ENCODE results near the gene RPUSD1. TPM values are rescaled to one million over a fixed set of nuclear protein-coding genes. Genes with fewer than 3 reads are reported as not detected.
"Not testable (repeated sequence)": the region's sequence is repeated elsewhere in the genome, so short reads cannot be mapped to it uniquely, and the experiment has no call there.

Gene RPUSD1, protein sequence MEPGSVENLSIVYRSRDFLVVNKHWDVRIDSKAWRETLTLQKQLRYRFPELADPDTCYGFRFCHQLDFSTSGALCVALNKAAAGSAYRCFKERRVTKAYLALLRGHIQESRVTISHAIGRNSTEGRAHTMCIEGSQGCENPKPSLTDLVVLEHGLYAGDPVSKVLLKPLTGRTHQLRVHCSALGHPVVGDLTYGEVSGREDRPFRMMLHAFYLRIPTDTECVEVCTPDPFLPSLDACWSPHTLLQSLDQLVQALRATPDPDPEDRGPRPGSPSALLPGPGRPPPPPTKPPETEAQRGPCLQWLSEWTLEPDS
- total RNA-seq: 10 to 100 TPM; 12.1 to 13.5 TPM
- 10 to 100 TPM in 1 of 2 donors, 1 to 10 TPM in 1; 6.8 to 20.3 TPM for polyA plus RNA-seq
- long read RNA-seq, donor 1, transcript RPUSD1-208 (5 exons, 1,835 nt): minor isoform, 9 of 106 reads
- long read RNA-seq, donor 1, transcript RPUSD1-201 (6 exons, 2,050 nt): major isoform, 57 of 106 reads
- long read RNA-seq, donor 1, transcript RPUSD1-205 (6 exons, 940 nt): minor isoform, 13 of 106 reads
- long read RNA-seq, donor 1, partial matches to known transcripts: 3 of 106 reads
- long read RNA-seq, donor 1, other reads (novel, unspliced or antisense): 19 of 106 reads
- long read RNA-seq, donor 2, transcript RPUSD1-201 (6 exons, 2,050 nt): major isoform, 6 of 19 reads
- long read RNA-seq, donor 2, partial matches to known transcripts: 2 of 19 reads
- long read RNA-seq, donor 2, other reads (novel, unspliced or antisense): 9 of 19 reads

DNA sequence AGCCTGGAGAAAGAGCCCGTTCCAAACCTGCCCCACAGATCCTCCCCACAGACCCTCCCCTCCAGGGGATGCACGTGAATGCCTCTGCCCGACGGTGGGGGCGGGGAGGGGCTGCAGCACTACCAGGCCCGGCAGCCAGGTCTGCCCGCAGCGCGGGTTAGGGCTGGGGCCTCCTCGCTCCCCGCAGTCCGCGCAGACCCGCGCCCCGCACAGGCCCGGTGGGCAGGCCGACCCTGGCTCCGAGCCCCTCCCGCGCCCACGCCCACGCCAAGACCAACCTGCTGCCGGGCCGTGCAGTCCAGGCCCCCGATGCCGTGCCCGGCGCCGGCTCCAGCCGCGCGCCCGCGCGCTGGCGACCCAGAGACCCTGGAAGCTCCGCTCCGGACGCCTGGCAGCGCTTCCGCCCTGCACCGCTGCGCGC lies at the start of gene RPUSD1:
Gene RPUSD1 (minus strand): TSS at position 404 of the 421 bp plus-strand sequence. CDS start 644 bp downstream, outside the sequence.
- Histone ChIP-seq H3K27ac (ENCODE audit: low read depth in 1 of 2, low read length in 2 of 2) (no peak within 1 kb of the TSS), H3K9me3 (ENCODE audit: control insufficient read depth, low read length) (no peaks in the 10 kb centered on the region), H3K4me1 (ENCODE audit: control insufficient read depth in 1 of 2, insufficient read depth in 2 of 2, low read length in 2 of 2) (no peaks in the 10 kb centered on the region), H3K36me3 (ENCODE audit: control insufficient read depth in 1 of 2, insufficient read depth in 2 of 2, low read length in 1 of 2) (no peaks in the 10 kb centered on the region), H3K4me3 (ENCODE audit: low read length in 2 of 2) (peak within 1 kb of the TSS; percentile 46 to 70), H3K27me3 (ENCODE audit: control insufficient read depth in 1 of 2, insufficient read depth in 2 of 2, low read length in 1 of 2) (no peaks in the 10 kb centered on the region)
- DNase-seq (no peak), ATAC-seq (ENCODE audit: low FRiP score) (no peak)
- intact Hi-C loops (cut with DNase I): loop anchor here in 1 of 2 donors (5.0 kb wide), 1 partner anchor 76 kb away; no protein-coding TSS in a partner anchor
- 1 to 2% methylated on average over 10 to 45 of the region's 45 CpGs for WGBS, 2 donors

DNA sequence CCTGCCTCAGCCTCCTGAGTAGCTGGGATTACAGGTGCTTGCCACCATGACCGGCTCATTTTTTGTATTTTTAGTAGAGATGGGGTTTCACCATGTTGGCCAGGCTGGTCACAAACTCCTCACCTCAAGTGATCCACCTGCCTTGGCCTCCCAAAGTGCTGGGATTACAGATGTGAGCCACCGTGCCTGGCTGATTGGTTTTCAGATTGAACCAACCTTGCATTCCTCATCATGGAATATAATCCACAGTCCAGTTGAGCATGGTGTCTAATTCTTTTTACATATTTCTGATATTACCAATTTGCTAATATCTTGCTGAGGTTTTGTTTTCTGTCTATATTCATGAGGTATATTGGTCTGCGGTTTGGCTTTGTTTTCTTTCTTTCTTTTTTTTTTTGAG lies 48.6 kb upstream of the RPUSD1 start:
- H3K4me3 ChIP-seq (ENCODE audit: low read length in 2 of 2); H3K27ac ChIP-seq (ENCODE audit: low read depth in 1 of 2, low read length in 2 of 2); H3K27me3 ChIP-seq (ENCODE audit: control insufficient read depth in 1 of 2, insufficient read depth in 2 of 2, low read length in 1 of 2); H3K9me3 ChIP-seq (ENCODE audit: control insufficient read depth, low read length); H3K4me1 ChIP-seq (ENCODE audit: control insufficient read depth in 1 of 2, insufficient read depth in 2 of 2, low read length in 2 of 2); DNase-seq; intact Hi-C loops (cut with DNase I); H3K36me3 ChIP-seq (ENCODE audit: control insufficient read depth in 1 of 2, insufficient read depth in 2 of 2, low read length in 1 of 2); ATAC-seq (ENCODE audit: low FRiP score): not testable (repeated sequence)
- WGBS, 2 donors: 91 to 96% methylated on average over 3 of the region's 3 CpGs

DNA sequence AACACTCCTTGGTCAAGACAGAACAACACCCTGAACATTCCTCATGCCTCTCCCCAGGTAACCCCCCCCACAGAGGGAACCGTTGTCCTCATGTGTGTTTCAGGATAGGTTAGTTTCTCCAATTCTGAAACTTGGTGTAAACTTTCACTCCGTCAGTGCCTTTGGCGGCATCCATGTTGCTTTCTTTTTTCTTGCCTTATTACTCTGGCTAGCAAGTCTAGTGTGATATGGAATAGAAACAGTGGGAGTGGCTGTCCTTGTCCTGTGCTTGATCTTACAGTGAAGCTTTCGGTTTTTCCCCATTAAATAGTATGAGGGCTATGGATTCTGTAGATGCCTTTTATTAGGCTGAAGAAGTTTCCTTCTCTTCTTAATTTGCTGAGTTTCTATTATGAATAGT lies 48.0 kb upstream of the RPUSD1 start:
- WGBS, 2 donors: 90 to 95% methylated on average over 4 of the region's 4 CpGs
- intact Hi-C loops (cut with DNase I): no loop called here
- H3K4me3 ChIP-seq (ENCODE audit: low read length in 2 of 2): no peak overlapping the region
- ATAC-seq (ENCODE audit: low FRiP score): no peak
- H3K27me3 ChIP-seq (ENCODE audit: control insufficient read depth in 1 of 2, insufficient read depth in 2 of 2, low read length in 1 of 2): no peaks in the 10 kb centered on the region
- no peaks in the 10 kb centered on the region for H3K4me1 ChIP-seq (ENCODE audit: control insufficient read depth in 1 of 2, insufficient read depth in 2 of 2, low read length in 2 of 2)
- DNase-seq: no peak
- H3K9me3 ChIP-seq (ENCODE audit: control insufficient read depth, low read length): peaks cover 6% of the 10 kb centered on the region
- H3K27ac ChIP-seq (ENCODE audit: low read depth in 1 of 2, low read length in 2 of 2): no peak overlapping the region
- no peaks in the 10 kb centered on the region for H3K36me3 ChIP-seq (ENCODE audit: control insufficient read depth in 1 of 2, insufficient read depth in 2 of 2, low read length in 1 of 2)

DNA sequence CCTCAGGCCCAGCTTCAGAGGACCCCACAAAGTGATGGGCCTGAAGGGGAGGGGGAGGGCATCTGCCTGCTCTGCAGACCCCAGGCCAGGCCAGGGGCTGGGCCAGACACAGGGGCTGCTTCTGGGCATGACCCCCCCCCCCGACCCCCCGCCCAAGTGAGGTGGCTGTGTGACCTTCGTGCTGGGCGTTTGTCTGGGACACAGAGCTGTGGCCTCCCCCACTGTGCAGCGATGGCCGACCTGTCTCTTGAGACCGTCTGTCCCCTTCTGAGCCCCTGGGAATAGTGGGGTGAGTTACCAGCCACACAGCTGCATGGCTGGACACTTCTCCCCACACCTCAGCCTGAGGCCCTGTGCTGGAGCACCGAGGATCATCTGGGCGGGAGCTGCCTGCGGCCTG lies 47.2 kb upstream of the RPUSD1 start:
- Histone ChIP-seq H3K27me3 (ENCODE audit: control insufficient read depth in 1 of 2, insufficient read depth in 2 of 2, low read length in 1 of 2) (no peaks in the 10 kb centered on the region), H3K4me1 (ENCODE audit: control insufficient read depth in 1 of 2, insufficient read depth in 2 of 2, low read length in 2 of 2) (no peaks in the 10 kb centered on the region), H3K36me3 (ENCODE audit: control insufficient read depth in 1 of 2, insufficient read depth in 2 of 2, low read length in 1 of 2) (no peaks in the 10 kb centered on the region), H3K9me3 (ENCODE audit: control insufficient read depth, low read length) (peaks cover 6% of the 10 kb centered on the region), H3K4me3 (ENCODE audit: low read length in 2 of 2) (no peak overlapping the region), H3K27ac (ENCODE audit: low read depth in 1 of 2, low read length in 2 of 2) (no peak overlapping the region)
- 93 to 95% methylated on average over 6 to 10 of the region's 10 CpGs for WGBS, 2 donors
- ATAC-seq (ENCODE audit: low FRiP score) (no peak), DNase-seq (no peak)
- intact Hi-C loops (cut with DNase I): no loop called here

DNA sequence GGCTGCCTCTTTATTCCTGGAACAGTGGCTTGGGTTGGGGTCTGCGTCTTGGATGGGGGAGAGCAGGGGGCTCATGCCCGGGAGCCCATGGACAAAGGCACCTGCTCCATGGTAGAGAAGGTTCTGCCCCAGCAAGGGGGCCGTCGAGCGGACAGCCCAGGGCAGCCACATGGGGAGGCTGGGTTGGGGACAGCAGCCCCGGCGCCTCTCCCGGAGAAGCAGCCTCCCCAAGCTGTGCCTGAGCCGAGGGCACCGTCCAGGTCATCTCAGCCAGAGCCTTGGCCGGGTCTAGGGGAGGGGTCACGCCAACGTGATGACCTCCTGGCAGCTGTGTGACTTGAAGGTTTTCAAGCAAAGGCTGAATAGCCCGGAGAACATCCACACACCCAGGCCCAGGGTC lies 45.2 kb upstream of the RPUSD1 start:
- Histone ChIP-seq H3K9me3 (ENCODE audit: control insufficient read depth, low read length) (peaks cover 6% of the 10 kb centered on the region), H3K4me3 (ENCODE audit: low read length in 2 of 2) (no peak overlapping the region), H3K4me1 (ENCODE audit: control insufficient read depth in 1 of 2, insufficient read depth in 2 of 2, low read length in 2 of 2) (no peaks in the 10 kb centered on the region), H3K36me3 (ENCODE audit: control insufficient read depth in 1 of 2, insufficient read depth in 2 of 2, low read length in 1 of 2) (no peaks in the 10 kb centered on the region), H3K27ac (ENCODE audit: low read depth in 1 of 2, low read length in 2 of 2) (no peak overlapping the region), H3K27me3 (ENCODE audit: control insufficient read depth in 1 of 2, insufficient read depth in 2 of 2, low read length in 1 of 2) (no peaks in the 10 kb centered on the region)
- no peak for DNase-seq
- intact Hi-C loops (cut with DNase I): no loop called here
- ATAC-seq (ENCODE audit: low FRiP score): no peak
- 80 to 83% methylated on average over 14 of the region's 14 CpGs for WGBS, 2 donors

DNA sequence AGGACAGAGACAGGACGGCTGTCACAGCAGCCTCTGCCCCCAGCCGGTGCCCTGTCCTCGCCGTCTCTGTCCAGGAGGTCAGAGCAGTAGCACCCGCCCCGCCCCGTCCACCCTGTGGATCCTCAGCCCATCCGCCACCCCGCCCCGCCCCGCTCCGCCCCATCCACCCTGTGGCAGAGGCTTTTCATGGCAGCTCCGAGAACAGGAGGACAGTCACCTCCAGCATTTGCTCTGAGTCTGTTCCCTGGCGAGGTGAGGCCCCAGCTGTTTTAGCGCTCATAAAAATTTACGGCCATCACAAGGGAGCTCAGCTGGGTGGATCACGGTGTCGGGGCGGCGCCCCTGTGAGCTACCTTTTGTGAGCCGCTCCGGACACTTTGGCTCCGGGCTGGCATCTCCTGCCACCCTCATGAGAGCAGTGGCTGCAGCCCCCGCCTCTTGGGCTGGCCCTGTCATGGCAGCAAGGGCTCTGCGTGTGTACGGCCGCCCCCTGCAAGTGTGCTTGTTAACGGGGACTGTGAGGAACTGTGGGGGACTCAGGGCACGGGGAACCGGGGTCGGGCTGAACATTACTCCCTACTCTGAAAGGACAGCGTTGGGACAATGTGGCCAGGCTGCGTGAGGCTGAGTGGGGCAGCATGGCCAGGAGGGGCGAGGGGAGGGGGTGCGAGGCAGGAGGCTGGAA lies 44.6 kb upstream of the RPUSD1 start:
- no peaks in the 10 kb centered on the region for H3K27me3 ChIP-seq (ENCODE audit: control insufficient read depth in 1 of 2, insufficient read depth in 2 of 2, low read length in 1 of 2)
- H3K4me3 ChIP-seq (ENCODE audit: low read length in 2 of 2): no peak overlapping the region
- H3K27ac ChIP-seq (ENCODE audit: low read depth in 1 of 2, low read length in 2 of 2): no peak overlapping the region
- 48 to 62% methylated on average over 35 of the region's 35 CpGs for WGBS, 2 donors
- H3K36me3 ChIP-seq (ENCODE audit: control insufficient read depth in 1 of 2, insufficient read depth in 2 of 2, low read length in 1 of 2): no peaks in the 10 kb centered on the region
- no peaks in the 10 kb centered on the region for H3K4me1 ChIP-seq (ENCODE audit: control insufficient read depth in 1 of 2, insufficient read depth in 2 of 2, low read length in 2 of 2)
- peaks cover 6% of the 10 kb centered on the region for H3K9me3 ChIP-seq (ENCODE audit: control insufficient read depth, low read length)
- no peak for ATAC-seq (ENCODE audit: low FRiP score)
- intact Hi-C loops (cut with DNase I): no loop called here
- no peak for DNase-seq

DNA sequence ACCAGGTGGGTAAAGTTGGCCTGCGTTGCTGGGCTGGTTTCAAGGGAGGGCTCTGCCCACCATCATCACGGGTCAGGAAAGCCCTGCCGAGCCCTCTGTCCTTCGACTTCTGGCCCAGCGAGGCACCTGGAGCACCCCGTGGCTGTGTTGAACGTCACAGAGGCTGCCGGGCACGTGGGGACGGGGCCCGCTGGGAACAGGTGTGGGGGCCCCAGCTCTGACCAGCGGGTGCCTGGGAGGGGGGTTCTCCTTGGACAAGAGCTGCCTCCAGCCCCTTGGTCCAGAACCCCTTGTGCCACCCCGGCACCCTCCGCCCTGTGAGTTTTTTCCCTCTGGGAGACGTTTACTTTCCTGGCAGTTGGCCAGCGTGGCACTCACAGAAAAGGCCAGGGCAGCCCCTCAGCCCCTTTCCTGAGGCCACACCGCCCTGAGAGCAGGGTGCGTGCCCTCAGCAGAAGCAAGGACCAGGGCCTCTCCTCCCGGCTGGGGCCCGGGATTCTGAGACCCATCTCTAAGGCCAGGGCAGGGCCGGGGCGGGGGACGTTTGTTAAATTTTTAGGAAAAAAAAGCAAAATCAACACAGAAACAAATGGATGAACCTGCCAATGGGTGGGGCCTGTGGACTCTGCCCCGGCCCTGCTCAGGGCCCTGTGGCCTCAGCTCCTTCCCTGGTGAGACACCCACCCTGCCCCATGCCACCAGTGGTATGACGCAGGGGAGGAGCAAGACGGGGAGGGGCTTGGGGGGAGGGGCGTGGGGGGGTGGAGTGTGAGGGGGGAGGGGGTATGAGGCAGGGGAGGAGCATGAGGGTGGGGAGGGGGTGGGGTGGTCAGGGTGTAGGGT lies 43.6 kb upstream of the RPUSD1 start:
- no peaks in the 10 kb centered on the region for H3K36me3 ChIP-seq (ENCODE audit: control insufficient read depth in 1 of 2, insufficient read depth in 2 of 2, low read length in 1 of 2)
- H3K4me3 ChIP-seq (ENCODE audit: low read length in 2 of 2): no peak overlapping the region
- no peaks in the 10 kb centered on the region for H3K27me3 ChIP-seq (ENCODE audit: control insufficient read depth in 1 of 2, insufficient read depth in 2 of 2, low read length in 1 of 2)
- H3K27ac ChIP-seq (ENCODE audit: low read depth in 1 of 2, low read length in 2 of 2): no peak overlapping the region
- peaks cover 6% of the 10 kb centered on the region for H3K9me3 ChIP-seq (ENCODE audit: control insufficient read depth, low read length)
- DNase-seq: no peak
- no peak for ATAC-seq (ENCODE audit: low FRiP score)
- intact Hi-C loops (cut with DNase I): no loop called here
- 63 to 65% methylated on average over 26 to 27 of the region's 27 CpGs for WGBS, 2 donors
- no peaks in the 10 kb centered on the region for H3K4me1 ChIP-seq (ENCODE audit: control insufficient read depth in 1 of 2, insufficient read depth in 2 of 2, low read length in 2 of 2)

Data from aorta (tissue), 5 donors.